ENCODE measurements around the gene MTIF3.

The MTIF3 gene, protein sequence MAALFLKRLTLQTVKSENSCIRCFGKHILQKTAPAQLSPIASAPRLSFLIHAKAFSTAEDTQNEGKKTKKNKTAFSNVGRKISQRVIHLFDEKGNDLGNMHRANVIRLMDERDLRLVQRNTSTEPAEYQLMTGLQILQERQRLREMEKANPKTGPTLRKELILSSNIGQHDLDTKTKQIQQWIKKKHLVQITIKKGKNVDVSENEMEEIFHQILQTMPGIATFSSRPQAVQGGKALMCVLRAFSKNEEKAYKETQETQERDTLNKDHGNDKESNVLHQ

DNA sequence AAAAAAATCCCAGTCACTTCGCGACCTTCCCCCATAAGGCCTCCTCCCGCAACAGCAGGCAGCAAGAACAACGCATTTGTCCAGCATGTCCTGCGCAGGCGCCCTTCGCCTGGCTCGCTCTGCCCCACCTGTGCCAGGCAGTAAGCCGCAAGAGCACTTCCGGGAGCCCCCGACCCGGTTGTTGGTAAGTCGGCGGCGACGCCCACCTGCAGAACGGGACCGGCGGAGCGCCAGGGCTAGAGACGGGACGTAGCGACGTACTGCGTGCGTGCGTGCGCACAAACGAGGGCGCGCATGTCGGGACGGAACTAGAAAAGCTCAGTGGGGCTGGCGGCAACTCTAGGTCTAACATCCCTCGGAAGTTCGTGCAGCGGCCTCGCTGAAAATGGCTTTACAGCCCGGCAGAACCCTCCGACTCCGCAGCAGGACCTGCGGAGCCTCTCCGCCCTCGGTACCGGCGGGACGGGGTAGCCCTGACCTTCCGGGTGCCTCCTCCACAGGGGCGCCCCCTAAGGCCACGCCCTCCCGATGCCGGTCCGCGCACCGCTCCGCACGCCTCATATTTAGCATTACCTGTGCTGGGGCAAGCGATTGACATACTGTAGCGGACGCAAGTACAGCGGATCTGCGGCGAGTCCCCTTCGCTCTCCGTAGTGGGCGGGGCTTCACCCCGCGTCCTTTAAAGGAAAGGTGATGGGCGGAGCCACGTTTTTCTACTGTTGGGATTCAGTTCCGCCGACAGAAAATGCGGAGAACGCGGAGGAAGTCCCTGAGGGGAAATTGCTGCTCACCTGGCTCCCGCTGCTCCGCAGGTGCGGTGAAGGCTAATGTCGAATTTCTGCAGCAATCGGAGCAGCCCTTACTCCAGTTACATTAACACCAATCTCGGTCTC, at the start of gene MTIF3:
Gene MTIF3, minus strand, starts transcription at position 629 of the 893 bp plus-strand sequence. CDS start 10,116 bp downstream, outside the sequence.
- peak; percentile 98 for DNase-seq

GRCh38 chr13:27497563-27498230, 47.3 kb upstream of the MTIF3 start:
- no peak for DNase-seq

- no peak for DNase-seq
Measured at GRCh38 chr13:27496536-27497273, 46.3 kb upstream of the MTIF3 start.

DNA sequence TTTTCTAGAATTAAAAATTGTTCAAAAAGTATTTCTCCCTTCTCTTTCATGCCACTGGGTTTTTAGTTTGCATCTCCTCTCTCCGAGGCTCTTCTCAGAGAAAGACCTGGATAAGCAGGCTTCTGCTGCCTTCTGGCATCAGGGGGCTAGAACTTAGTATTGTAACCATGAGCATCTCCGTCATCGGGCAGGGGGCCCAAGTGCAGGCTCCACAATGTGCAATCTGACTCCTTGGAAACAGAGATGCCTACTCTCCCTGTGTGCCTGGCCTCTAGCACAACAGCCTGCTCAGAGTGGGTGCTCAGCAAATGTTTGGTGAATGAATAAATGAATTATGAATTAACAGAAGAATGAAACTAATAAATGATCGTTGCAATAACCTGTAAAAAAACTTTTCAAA, 45.6 kb upstream of the MTIF3 start:
- no peak for DNase-seq

DNA sequence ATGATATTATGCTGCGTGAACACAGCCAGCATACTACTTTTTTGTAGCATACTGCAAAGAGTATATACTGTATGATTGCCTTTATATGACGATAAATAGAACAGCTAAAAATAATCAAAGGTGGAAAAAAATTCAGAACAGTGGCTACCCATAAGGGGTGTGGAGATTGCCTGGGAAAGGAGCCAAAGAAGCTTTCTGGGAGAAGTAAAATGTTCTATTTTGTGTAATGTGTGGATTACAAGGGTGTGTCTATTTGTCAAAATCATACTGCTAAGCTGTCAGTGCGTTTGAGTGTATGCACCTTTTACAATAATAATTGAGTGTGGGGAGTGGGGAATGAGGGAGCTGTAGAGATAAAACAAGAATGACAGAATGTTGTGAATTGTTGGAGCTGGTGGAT, 45.2 kb upstream of the MTIF3 start:
- DNase-seq, result no peak

DNA sequence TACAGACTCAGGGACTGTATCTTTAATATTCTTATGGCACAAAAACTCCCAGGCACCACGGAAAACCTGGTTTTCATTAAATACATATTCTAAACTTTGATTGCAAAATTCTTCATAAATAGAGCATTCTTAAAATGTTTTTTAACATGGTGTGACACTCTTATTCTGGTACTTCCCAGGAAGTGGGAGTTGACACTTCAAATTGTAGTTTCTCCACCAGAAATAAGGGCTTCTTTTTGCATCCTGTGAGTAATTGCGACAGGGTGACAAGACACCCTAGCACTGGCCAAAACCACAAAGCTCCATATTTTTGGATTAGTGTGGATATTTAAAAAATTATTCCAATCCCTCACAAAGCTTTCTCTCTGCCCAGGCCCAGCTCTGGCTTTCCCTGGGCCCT, 43.6 kb upstream of the MTIF3 start:
- DNase-seq, result no peak

GRCh38 chr13:27489456-27489855, 39.1 kb upstream of the MTIF3 start:
- no peak for DNase-seq

- no peak for DNase-seq
Measured at GRCh38 chr13:27487776-27488175, 37.4 kb upstream of the MTIF3 start.

GRCh38 chr13:27483421-27483820, 33.1 kb upstream of the MTIF3 start:
- no peak for DNase-seq

DNA sequence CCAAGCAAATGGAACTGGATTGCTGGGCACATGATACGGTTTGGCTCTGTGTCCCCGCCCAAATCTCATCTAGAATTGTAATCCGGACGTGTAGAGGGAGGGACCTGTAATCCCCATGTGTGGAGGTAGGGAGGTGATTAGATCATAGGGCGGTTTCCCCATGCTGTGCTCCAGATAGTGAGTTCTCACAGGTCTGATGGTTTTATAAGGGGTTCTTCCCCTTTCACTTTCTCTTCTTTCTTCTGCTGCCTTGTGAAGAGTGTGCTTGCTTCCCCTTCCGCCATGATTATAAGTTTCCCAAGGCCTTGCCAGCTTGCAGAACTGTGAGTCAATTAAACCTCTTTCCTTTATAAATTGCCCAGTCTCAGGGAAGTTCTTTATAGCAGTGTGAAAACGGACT, 32.6 kb upstream of the MTIF3 start:
- peak; percentile 74 for DNase-seq

DNA sequence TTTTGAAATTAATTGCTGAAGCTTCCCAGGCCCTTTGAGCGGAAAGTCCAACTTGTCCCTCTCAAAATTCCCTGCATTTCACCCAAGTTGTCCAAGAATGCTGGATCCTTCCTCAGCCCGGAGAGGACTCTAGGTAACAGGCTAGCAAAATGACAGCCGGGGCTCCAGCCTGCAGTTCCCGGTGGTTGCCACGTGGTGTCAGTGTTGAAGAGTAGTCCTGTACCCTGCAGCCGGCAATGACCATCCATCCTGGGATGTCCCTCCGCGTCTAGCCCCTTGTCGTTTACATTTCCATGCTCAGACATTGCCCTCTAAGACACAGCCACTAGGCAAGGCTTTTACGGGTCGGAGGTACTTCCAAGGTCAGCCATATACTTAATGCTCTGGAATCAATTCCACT, 31.4 kb upstream of the MTIF3 start:
- peak; percentile 6 for DNase-seq

DNA sequence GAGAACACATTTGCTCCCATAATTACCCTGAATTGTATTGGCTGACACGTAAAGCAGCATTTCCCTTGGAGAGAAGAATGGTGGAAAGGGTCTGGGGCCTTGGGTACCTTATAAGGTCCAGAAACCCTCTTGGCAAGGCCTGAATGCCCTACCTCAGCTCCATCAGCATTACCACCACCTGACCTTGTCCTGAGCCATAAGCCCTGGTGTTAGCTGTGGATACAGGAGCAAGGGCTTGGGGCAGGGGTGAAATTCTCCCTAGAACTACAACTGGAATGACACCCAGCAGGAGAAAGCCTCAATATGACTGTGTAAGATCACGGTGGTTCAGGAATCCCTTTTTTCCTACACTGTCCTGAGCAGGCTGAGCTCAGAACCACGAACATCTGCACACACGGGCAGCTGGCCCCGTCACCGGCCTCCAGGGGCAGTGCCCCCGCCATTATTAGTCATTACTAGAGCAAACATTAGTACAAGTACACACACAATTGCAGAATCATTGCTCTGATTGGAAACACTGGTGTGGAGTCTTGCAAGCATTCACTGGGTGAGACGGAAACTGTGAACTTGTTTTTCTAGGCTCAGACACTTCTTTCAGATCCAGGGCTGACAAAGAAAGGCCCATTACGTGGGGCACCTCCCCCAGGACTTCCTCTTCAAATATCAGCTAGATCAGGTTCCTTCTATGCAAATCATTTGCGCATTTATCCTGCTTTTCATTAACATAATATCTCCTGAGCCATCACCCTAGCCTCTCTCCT, 26.8 kb upstream of the MTIF3 start:
- DNase-seq, result no peak

DNA sequence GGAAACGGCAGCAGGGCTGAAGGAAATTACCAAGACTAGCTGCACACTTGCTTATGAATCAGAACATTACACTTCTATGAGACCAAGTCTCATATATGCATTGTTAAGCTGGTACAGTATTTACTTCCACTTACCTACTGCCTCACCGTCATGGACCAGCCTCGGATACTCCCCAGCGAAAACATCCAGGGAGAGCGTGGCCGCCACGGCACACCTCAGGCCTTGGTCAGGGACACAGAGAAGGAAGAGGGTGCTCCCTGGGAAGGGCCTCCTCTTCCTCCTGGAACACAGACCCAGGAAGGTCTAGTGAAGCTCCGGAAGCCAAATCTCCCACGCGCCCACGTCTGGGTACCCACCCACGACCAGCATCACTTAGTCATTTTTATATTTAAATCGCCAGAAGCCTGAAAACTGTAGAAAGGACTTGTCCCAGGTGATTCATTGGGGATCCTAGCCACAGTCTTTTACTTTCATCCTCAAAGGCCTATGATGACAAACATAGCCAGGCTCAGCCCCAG, 24.4 kb upstream of the MTIF3 start:
- DNase-seq, result no peak

GRCh38 chr13:27472941-27473340, 22.6 kb upstream of the MTIF3 start:
- DNase-seq, result no peak

DNA sequence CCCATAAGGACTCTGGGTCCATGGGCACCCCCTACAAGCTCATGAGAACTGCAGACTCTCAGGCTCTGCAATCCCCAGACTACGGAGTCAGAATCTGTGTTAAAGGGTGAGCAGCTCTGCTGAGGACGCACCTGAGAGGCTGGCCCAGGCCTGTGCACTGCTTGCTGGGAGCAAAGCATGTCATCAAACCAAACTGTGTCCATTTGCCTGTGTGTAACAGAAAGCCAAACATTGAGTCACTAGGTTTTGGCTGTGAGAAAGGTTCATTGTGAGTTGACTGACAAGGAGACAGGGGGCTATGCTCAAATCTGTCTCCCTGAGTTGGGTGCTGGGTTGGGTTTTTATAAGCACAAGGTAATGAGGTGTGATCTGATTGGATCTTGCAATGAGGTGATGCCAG, 22.1 kb upstream of the MTIF3 start:
- no peak for DNase-seq

DNA sequence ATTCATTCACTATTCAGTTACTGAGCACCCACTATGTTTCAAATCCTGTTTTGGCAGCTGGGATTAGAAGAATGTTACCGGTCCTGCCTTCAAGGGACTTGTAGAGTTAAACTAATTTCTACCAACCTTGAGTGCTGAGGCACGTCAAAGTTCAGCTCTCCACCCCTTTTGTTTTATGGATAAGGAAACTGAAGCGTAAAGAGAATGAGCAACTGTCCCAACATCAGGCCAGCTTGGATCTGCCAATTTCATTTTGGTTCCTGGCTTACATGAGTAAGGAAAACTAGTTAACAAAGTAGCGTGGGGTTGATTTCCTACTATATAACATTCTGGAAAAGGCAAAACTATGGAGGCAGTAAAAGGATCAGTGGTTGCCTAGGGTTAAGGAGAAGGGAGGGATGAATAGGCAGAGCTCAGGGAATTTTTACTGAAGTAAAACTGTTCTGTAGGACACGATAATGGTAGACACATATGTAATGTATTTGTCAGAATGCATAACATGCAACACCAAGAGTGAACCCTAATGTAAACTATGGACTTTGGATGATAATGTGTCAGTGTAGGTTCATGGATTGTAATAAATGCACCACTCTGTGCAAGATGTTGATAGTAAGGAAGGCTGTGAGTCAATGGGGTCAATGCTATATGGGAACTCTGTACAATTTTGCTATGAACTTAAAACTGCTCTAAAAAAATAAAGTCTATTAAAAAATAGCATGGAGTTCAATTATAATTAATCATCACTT, 19.9 kb upstream of the MTIF3 start:
- DNase-seq, result no peak

- DNase-seq, result no peak
Measured at GRCh38 chr13:27466513-27466912, 16.1 kb upstream of the MTIF3 start.

- no peak for DNase-seq
Measured at GRCh38 chr13:27465611-27466010, 15.2 kb upstream of the MTIF3 start.

GRCh38 chr13:27463500-27463899, 13.1 kb upstream of the MTIF3 start:
- DNase-seq, result no peak

GRCh38 chr13:27461940-27462584, 11.7 kb upstream of the MTIF3 start:
- no peak for DNase-seq

Data from CD4-positive, alpha-beta T cell treated with Interferon gamma for 1 hour (primary cell).